HCT116 (cell line): ENCODE data around the gene EXOSC5. TPM values are rescaled to one million over a fixed set of nuclear protein-coding genes. Genes with fewer than 3 reads are reported as not detected.
"Not testable (repeated sequence)": the region's sequence is repeated elsewhere in the genome, so short reads cannot be mapped to it uniquely, and the experiment has no call there.

Experiments
- ATAC-seq: fragments of 200-7000 bp; cut with Tn5 transposase; 2 replicates; pipeline ENCODE4 v1.9.1; 2020; ENCODE audit warnings: mild to moderate bottlenecking, moderate library complexity
- BruUV-seq: library from RNA; stranded (reverse); fragments of 400-500 nt; replicated peaks from 2 replicates; lab custom pipeline; 2021; lab: Mats Ljungman, UMichigan
- CTCF ChIA-PET: fragments of 300-600 bp; sonication (Branson Sonifier 250); formaldehyde crosslinking; loops from one replicate; lab custom pipeline; 2021; ENCODE audit warnings: antibody characterized with exemption; lab: Charles Lee
- POLR2A ChIA-PET: fragments of 300-600, 350-600 bp; sonication (Branson Sonifier 250); formaldehyde crosslinking; loops from one replicate; lab custom pipeline; 2021; ENCODE audit warnings: antibody characterized with exemption; lab: Charles Lee
- RAD21 ChIA-PET, 2 experiments: fragments of 300-600 bp; sonication (Branson Sonifier 250); formaldehyde crosslinking; loops; one replicate each; lab custom pipeline; 2023; ENCODE audit warnings: low total read pairs in 2 of 2; ENCODE audit not compliant: uncharacterized antibody in 2 of 2, unreplicated experiment in 2 of 2, low non-redundant PET in 1 of 2; lab: Charles Lee
- DNase-seq: peaks from one replicate; pipeline ENCODE4 v3.0.0-alpha.2; 2010; ENCODE audit warnings: low read depth, low spot score
- H2AFZ ChIP-seq: fragments of 200-600 bp; shearing (Covaris generic), sonication (generic); 2 replicates; pipeline ENCODE4 v1.6.1; 2017; ENCODE audit warnings: low read depth, mixed run types, mixed read lengths, antibody characterized with exemption, low read length; ENCODE audit not compliant: poor library complexity, severe bottlenecking
- H3K27ac ChIP-seq: 2 replicates; pipeline ENCODE4 v1.5.1; 2012; ENCODE audit warnings: low read depth, low read length
- H3K27me3 ChIP-seq: fragments of 200-600 bp; sonication (generic); 2 replicates; pipeline ENCODE4 v1.6.1; 2016; ENCODE audit warnings: mixed run types, low read length, mixed read lengths; ENCODE audit not compliant: insufficient read depth
- H3K36me3 ChIP-seq, 2 experiments: fragments of 200-500 bp in 1 of 2; fragments of 200-600 bp in 1 of 2; sonication (Bioruptor generic) in 1 of 2; sonication (generic) in 1 of 2; 2 replicates each; pipeline versions ENCODE4 v1.5.1 to v1.6.1; 2014 to 2016; ENCODE audit warnings: low read length in 2 of 2, inconsistent platforms in 1 of 2, mixed read lengths in 1 of 2, mixed run types in 1 of 2; ENCODE audit not compliant: insufficient read depth in 2 of 2, control insufficient read depth in 1 of 2
- H3K4me1 ChIP-seq, 2 experiments: fragments of 200-600 bp in 1 of 2; sonication (generic) in 1 of 2; 2 replicates each; pipeline versions ENCODE4 v1.5.1 to v1.6.1; 2012 to 2017; ENCODE audit warnings: low read length in 2 of 2, inconsistent platforms in 1 of 2, mild to moderate bottlenecking in 1 of 2, mixed read lengths in 1 of 2, mixed run types in 1 of 2, moderate library complexity in 1 of 2; ENCODE audit not compliant: insufficient read depth in 2 of 2, control insufficient read depth in 1 of 2
- H3K4me2 ChIP-seq: fragments of 200-600 bp; sonication (generic); 2 replicates; pipeline ENCODE4 v1.6.1; 2017; ENCODE audit warnings: mixed run types, low read length, mixed read lengths
- H3K4me3 ChIP-seq, 2 experiments: fragments of 200-600 bp in 1 of 2; sonication (generic) in 1 of 2; replicated peaks in 1 of 2; 2 replicates each; pipeline ENCODE4 v1.5.1; 2011 to 2016; ENCODE audit warnings: low read length in 2 of 2, control low read depth in 1 of 2, low read depth in 1 of 2, mild to moderate bottlenecking in 1 of 2, mixed read lengths in 1 of 2, mixed run types in 1 of 2
- H3K79me2 ChIP-seq: fragments of 200-600 bp; sonication (generic); 2 replicates; pipeline ENCODE4 v1.6.1; 2017; ENCODE audit warnings: mild to moderate bottlenecking, mixed run types, low read length, moderate library complexity, mixed read lengths; ENCODE audit not compliant: insufficient read depth
- H3K9ac ChIP-seq: fragments of 200-600 bp; sonication (generic); 2 replicates; pipeline ENCODE4 v1.6.1; 2016; ENCODE audit warnings: low read length, mixed read lengths
- H3K9me2 ChIP-seq: fragments of 200-600 bp; sonication (generic), shearing (Covaris generic); 2 replicates; pipeline ENCODE4 v1.6.1; 2017; ENCODE audit warnings: mixed run types, mild to moderate bottlenecking, moderate library complexity; ENCODE audit not compliant: insufficient read depth
- H3K9me3 ChIP-seq, 2 experiments: fragments of 200-500 bp in 1 of 2; fragments of 200-600 bp in 1 of 2; sonication (Bioruptor generic) in 1 of 2; sonication (generic) in 1 of 2; 2 replicates each; pipeline ENCODE4 v1.6.1; 2014 to 2017; ENCODE audit warnings: low read length in 2 of 2, mixed read lengths in 2 of 2, inconsistent platforms in 1 of 2, low read depth in 1 of 2, mild to moderate bottlenecking in 1 of 2, mixed run types in 1 of 2, moderate library complexity in 1 of 2; ENCODE audit not compliant: control insufficient read depth in 1 of 2, insufficient read depth in 1 of 2
- H4K20me1 ChIP-seq: fragments of 200-600 bp; sonication (generic), shearing (Covaris generic); 2 replicates; pipeline ENCODE4 v1.6.1; 2017; ENCODE audit warnings: mixed run types, mild to moderate bottlenecking, moderate library complexity; ENCODE audit not compliant: insufficient read depth
- CBX3 ChIP-seq: IDR thresholded peaks from 2 replicates; pipeline ENCODE4 v1.6.1; 2012; ENCODE audit warnings: low read depth
- CEBPB ChIP-seq: IDR thresholded peaks from 2 replicates; pipeline ENCODE4 v1.6.1; 2012; ENCODE audit warnings: low read depth
- EGR1 ChIP-seq: IDR thresholded peaks from 2 replicates; pipeline ENCODE4 v1.6.1; 2012; ENCODE audit warnings: low read depth
- ELF1 ChIP-seq: IDR thresholded peaks from 2 replicates; pipeline ENCODE4 v1.6.1; 2012; ENCODE audit warnings: low read depth, borderline replicate concordance
- EZH2phosphoT487 ChIP-seq: fragments of 200-600 bp; IDR thresholded peaks from 2 replicates; pipeline ENCODE4 v1.6.1; 2018; ENCODE audit warnings: antibody characterized with exemption, borderline replicate concordance
- JUND ChIP-seq: IDR thresholded peaks from 2 replicates; pipeline ENCODE4 v1.6.1; 2012
- POLR2A ChIP-seq: IDR thresholded peaks from 2 replicates; pipeline ENCODE4 v1.7.0; 2011; ENCODE audit warnings: borderline replicate concordance; ENCODE audit not compliant: insufficient read depth, insufficient read length; ENCODE audit errors: extremely low read depth
- RAD21 ChIP-seq: IDR thresholded peaks from 2 replicates; pipeline ENCODE4 v1.6.1; 2012; ENCODE audit warnings: low read depth, mild to moderate bottlenecking
- SP1 ChIP-seq: IDR thresholded peaks from 2 replicates; pipeline ENCODE4 v1.6.1; 2012; ENCODE audit warnings: low read depth
- TCF7L2 ChIP-seq: IDR thresholded peaks from 2 replicates; pipeline ENCODE4 v1.7.0; 2011; ENCODE audit warnings: borderline replicate concordance, inconsistent platforms; ENCODE audit not compliant: insufficient read depth, insufficient read length; ENCODE audit errors: extremely low read depth
- intact Hi-C: fragments of 100-400 bp; cut with micrococcal nuclease; formaldehyde crosslinking; loops from 2 replicates; pipeline ENCODE4 v1.10.0; 2022
- total RNA-seq: library from RNA; stranded (reverse); gene quantifications from one replicate; pipeline ENCODE4 v1.2.1, GENCODE V29; 2021; ENCODE audit not compliant: unreplicated experiment
- TF ChIP-seq, protein P1 (sequence below): IDR thresholded peaks from 2 replicates; pipeline ENCODE4 v1.6.1; 2012; ENCODE audit warnings: low read depth
- TF ChIP-seq, protein P2 (sequence below): IDR thresholded peaks from 2 replicates; pipeline ENCODE4 v1.6.1; 2012
- TF ChIP-seq, protein P3 (sequence below): IDR thresholded peaks from 2 replicates; pipeline ENCODE4 v1.6.1; 2012

Gene EXOSC5
- total RNA-seq, 1 experiment from 2014 or later: 57.5 TPM

DNA sequence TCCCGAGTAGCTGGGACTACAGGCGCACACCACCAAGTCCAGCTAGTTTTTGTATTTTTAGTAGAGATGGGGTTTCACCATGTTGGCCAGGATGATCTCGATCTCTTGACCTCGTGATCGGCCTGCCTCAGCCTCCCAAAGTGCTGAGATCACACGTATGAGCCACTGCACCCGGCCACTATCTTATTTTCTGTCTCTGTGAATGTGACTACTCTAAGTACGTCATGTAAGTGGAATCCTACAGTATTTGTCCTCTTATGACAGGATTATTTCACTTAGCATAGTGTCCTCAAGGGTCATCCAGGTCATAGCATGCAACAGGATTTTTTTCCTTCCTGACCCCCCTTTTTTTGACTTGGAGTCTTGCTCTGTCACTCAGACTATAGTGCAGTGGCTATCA lies 25.6 kb downstream of the EXOSC5 start:
- CTCF ChIA-PET: no interaction called here
- Histone ChIP-seq H3K9ac (no peak overlapping the region), H4K20me1 (no peaks in the 10 kb centered on the region), H3K4me2 (no peak overlapping the region), H2AFZ (no peak overlapping the region), H3K79me2 (no peaks in the 10 kb centered on the region), H3K27ac (no peak overlapping the region), H3K9me2 (no peaks in the 10 kb centered on the region), H3K4me1 (peaks cover 0 to 17% of the 10 kb centered on the region in 2 experiments; a peak in 2 of 4 replicates), H3K4me3 (no peak overlapping the region), H3K9me3 (no peaks in the 10 kb centered on the region), H3K27me3 (no peaks in the 10 kb centered on the region), H3K36me3 (no peaks in the 10 kb centered on the region)
- DNase-seq: no peak
- POLR2A ChIA-PET: interaction anchor here (0.6 kb wide), 1 partner anchor 108 kb away, joined by 3 read pairs; no protein-coding TSS in a partner anchor
- ATAC-seq: no peak
- RAD21 ChIA-PET: no interaction called here
- BruUV-seq: no TSS peak
- intact Hi-C loops: no loop called here
- no peak for TF ChIP-seq TCF7L2
- TF ChIP-seq CBX3: no peak
- TF ChIP-seq, protein P1, sequence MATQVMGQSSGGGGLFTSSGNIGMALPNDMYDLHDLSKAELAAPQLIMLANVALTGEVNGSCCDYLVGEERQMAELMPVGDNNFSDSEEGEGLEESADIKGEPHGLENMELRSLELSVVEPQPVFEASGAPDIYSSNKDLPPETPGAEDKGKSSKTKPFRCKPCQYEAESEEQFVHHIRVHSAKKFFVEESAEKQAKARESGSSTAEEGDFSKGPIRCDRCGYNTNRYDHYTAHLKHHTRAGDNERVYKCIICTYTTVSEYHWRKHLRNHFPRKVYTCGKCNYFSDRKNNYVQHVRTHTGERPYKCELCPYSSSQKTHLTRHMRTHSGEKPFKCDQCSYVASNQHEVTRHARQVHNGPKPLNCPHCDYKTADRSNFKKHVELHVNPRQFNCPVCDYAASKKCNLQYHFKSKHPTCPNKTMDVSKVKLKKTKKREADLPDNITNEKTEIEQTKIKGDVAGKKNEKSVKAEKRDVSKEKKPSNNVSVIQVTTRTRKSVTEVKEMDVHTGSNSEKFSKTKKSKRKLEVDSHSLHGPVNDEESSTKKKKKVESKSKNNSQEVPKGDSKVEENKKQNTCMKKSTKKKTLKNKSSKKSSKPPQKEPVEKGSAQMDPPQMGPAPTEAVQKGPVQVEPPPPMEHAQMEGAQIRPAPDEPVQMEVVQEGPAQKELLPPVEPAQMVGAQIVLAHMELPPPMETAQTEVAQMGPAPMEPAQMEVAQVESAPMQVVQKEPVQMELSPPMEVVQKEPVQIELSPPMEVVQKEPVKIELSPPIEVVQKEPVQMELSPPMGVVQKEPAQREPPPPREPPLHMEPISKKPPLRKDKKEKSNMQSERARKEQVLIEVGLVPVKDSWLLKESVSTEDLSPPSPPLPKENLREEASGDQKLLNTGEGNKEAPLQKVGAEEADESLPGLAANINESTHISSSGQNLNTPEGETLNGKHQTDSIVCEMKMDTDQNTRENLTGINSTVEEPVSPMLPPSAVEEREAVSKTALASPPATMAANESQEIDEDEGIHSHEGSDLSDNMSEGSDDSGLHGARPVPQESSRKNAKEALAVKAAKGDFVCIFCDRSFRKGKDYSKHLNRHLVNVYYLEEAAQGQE: no peak
- TF ChIP-seq POLR2A: no peak
- no peak for TF ChIP-seq ELF1
- no peak for TF ChIP-seq JUND
- TF ChIP-seq EGR1: no peak
- no peak for TF ChIP-seq SP1
- TF ChIP-seq EZH2phosphoT487: no peak
- no peak for TF ChIP-seq CEBPB
- TF ChIP-seq, protein P2, sequence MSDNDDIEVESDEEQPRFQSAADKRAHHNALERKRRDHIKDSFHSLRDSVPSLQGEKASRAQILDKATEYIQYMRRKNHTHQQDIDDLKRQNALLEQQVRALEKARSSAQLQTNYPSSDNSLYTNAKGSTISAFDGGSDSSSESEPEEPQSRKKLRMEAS: no peak
- TF ChIP-seq, protein P3, sequence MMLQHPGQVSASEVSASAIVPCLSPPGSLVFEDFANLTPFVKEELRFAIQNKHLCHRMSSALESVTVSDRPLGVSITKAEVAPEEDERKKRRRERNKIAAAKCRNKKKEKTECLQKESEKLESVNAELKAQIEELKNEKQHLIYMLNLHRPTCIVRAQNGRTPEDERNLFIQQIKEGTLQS: no peak
- TF ChIP-seq RAD21: no peak

DNA sequence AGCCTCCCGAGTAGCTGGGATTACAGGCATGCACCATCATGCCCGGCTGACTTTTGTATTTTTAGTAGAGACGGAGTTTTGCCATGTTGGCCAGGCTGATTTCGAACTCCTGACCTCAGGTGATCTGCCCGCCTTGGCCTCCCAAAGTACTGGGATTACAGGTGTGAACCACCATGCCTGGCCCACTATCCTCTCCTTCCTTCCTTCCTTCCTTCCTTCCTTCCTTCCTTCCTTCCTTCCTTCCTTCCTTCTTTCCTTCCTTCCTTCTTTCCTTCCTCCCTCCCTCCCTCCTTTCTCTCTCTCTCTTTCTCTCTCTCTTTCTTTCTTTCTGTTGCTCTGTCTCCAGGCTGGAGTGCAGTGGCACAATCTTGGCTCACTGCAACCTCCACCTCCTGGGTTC lies 26.0 kb downstream of the EXOSC5 start:
- H3K9ac ChIP-seq, H3K9me2 ChIP-seq, H3K4me2 ChIP-seq, H2AFZ ChIP-seq, BruUV-seq, DNase-seq, intact Hi-C loops, H3K27me3 ChIP-seq, H3K9me3 ChIP-seq, H3K79me2 ChIP-seq, ATAC-seq, H3K27ac ChIP-seq, H3K36me3 ChIP-seq, H4K20me1 ChIP-seq, CTCF ChIA-PET, H3K4me3 ChIP-seq, RAD21 ChIA-PET: not testable (repeated sequence)
- peaks cover under 1 to 21% of the 10 kb centered on the region in 2 experiments; a peak in 3 of 4 replicates for H3K4me1 ChIP-seq
- POLR2A ChIA-PET: interaction anchor here (0.6 kb wide), 1 partner anchor 108 kb away, joined by 3 read pairs; no protein-coding TSS in a partner anchor
